Activated naive CD8-positive, alpha-beta T cell treated with anti-CD3 and anti-CD28 coated beads for 36 hours (primary cell): ENCODE results near the gene PDE3A. TPM values are rescaled to one million over a fixed set of nuclear protein-coding genes. Genes with fewer than 3 reads are reported as not detected.
"Not testable (repeated sequence)": the region's sequence is repeated elsewhere in the genome, so short reads cannot be mapped to it uniquely, and the experiment has no call there.

Experiments used
- DNase-seq: peaks from one replicate; pipeline ENCODE4 v3.0.0; 2021
- H3K27ac Mint-ChIP-seq: one replicate; pipeline ENCODE4 v1.8.0; 2022; ENCODE audit warnings: mild to moderate bottlenecking, moderate library complexity, mixed read lengths
- H3K27me3 Mint-ChIP-seq: one replicate; pipeline ENCODE4 v1.8.0; 2022; ENCODE audit warnings: mild to moderate bottlenecking, mixed read lengths
- H3K36me3 Mint-ChIP-seq: one replicate; pipeline ENCODE4 v1.8.0; 2021; ENCODE audit warnings: mild to moderate bottlenecking, mixed read lengths
- H3K4me1 Mint-ChIP-seq: one replicate; pipeline ENCODE4 v1.8.0; 2021; ENCODE audit warnings: mixed read lengths
- H3K4me3 Mint-ChIP-seq: one replicate; pipeline ENCODE4 v1.8.0; 2022; ENCODE audit warnings: mild to moderate bottlenecking, moderate library complexity, mixed read lengths
- H3K9me3 Mint-ChIP-seq: one replicate; pipeline ENCODE4 v1.8.0; 2022; ENCODE audit warnings: mixed read lengths
- total RNA-seq, 2 experiments: library from RNA; stranded (reverse); gene quantifications; one replicate each; pipeline ENCODE4 v1.2.3, GENCODE V29; 2021

Gene PDE3A
- total RNA-seq, result not detected

DNA sequence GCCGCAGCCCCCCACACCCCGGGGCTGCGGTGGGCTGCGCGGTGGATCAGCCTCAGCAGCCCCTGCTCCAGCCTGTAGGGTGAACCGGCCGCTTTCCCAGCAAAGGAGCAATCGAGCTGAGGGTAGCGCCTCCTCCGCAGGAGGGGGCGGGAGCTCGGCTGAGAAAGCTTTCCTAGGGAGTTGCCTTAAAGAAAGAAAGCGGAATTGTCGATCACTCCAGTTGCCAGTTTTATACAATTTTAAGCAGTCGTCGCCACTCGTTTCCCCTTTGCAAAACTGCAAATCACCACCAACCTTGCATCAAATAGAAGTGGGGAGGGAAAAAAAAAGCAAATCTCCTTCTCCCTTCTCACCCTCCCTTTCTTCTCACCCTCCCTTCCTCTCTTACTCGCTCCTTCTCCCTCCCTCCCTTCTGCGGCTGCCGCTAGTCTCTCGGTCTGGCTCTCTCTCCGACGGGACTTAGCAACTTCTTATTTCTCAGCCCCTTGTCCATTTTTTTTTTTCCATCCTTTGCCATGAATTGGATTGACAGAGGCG is at the start of gene PDE3A:
TSS of gene PDE3A (plus strand) at position 424 of the 537 bp plus-strand sequence. CDS start 748 bp downstream, outside the sequence.
- peaks cover 14% of the 10 kb centered on the region for H3K4me1 Mint-ChIP-seq
- H3K36me3 Mint-ChIP-seq, result no peaks in the 10 kb centered on the region
- no peak within 1 kb of the TSS for H3K27ac Mint-ChIP-seq
- no peaks in the 10 kb centered on the region for H3K9me3 Mint-ChIP-seq
- DNase-seq, result no peak
- peak within 1 kb of the TSS; percentile 67 for H3K4me3 Mint-ChIP-seq
- peaks cover 65% of the 10 kb centered on the region for H3K27me3 Mint-ChIP-seq

DNA sequence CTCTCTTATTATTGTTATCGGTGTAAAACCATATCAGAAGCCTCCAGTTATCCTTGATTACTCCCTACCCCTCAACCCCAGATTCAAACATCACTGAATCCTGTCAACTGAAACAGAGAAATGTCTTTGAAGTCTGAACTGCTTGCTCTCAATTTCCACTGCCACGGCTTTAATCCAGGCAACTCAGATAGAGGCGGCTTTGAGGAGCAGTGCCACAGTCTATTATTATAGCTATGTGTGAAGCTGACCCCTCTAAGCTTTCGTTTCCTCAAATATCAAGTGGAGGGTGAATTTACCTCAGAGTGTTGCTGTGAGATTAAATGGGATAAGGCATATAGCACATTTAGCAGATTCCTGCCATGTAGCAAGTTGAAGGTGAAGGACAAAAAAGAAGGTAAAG is 49.0 kb upstream of the PDE3A start:
- Mint-ChIP-seq H3K36me3 (no peaks in the 10 kb centered on the region), H3K4me3 (no peak overlapping the region)
- DNase-seq, result no peak

DNA sequence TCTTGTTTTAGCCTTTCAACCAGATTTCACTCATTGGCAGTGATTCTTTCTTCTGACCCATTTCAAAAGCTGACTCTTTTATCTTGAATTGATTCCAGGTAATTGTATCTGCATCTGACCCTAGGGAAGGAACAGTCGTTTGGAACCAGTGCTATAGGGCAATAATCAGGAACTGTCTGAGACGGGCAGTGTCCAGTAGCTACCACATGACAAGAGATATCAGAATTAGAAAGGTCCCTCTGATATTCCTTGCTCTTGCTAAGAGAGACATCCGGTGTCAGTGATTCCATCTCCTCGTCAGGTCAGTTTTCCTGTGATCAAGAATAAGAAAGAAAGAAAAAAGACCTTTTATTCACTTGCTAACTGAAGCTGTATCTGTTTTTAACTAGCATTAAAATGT is 47.8 kb upstream of the PDE3A start:
- no peak overlapping the region for H3K4me3 Mint-ChIP-seq
- no peaks in the 10 kb centered on the region for H3K9me3 Mint-ChIP-seq
- H3K36me3 Mint-ChIP-seq, result no peaks in the 10 kb centered on the region
- DNase-seq, result no peak
- H3K27me3 Mint-ChIP-seq, result no peaks in the 10 kb centered on the region
- no peaks in the 10 kb centered on the region for H3K4me1 Mint-ChIP-seq
- no peak overlapping the region for H3K27ac Mint-ChIP-seq

More for the DNA sequence above, 49.0 kb upstream of the PDE3A start:
- Mint-ChIP-seq H3K27ac (no peak overlapping the region), H3K9me3 (no peaks in the 10 kb centered on the region), H3K4me1 (no peaks in the 10 kb centered on the region), H3K27me3 (no peaks in the 10 kb centered on the region)

DNA sequence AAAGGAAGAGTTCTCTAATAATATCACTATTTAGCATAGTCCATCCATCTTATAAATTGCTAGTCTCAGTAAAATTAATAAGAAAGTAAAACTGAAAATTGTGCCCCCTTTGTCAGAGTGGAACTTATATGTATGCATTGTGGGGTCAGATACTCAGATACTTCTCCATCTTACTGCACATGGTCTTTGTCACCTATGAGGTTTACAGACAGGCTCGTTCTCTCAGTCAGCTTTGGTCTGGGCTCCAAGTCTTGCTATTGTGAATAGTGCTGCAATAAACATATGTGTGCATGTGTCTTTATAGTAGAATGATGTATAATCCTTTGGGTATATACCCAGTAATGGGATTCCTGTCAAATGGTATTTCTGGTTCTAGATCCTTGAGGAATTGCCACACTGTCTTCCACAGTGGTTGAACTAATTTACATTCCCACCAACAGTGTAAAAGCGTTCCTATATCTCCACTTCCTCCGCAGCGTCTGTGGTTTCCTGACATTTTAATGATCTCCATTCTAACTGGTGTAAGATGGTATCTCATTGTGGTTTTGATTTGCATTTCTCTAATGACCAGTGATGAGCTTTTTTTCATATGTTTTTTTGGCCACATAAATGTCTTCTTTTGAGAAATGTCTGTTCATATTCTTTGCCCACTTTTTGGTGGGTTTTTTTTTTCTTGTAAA is 37.4 kb upstream of the PDE3A start:
- DNase-seq, H3K4me1 Mint-ChIP-seq, H3K27ac Mint-ChIP-seq, H3K9me3 Mint-ChIP-seq, H3K27me3 Mint-ChIP-seq, H3K4me3 Mint-ChIP-seq, H3K36me3 Mint-ChIP-seq: not testable (repeated sequence)

DNA sequence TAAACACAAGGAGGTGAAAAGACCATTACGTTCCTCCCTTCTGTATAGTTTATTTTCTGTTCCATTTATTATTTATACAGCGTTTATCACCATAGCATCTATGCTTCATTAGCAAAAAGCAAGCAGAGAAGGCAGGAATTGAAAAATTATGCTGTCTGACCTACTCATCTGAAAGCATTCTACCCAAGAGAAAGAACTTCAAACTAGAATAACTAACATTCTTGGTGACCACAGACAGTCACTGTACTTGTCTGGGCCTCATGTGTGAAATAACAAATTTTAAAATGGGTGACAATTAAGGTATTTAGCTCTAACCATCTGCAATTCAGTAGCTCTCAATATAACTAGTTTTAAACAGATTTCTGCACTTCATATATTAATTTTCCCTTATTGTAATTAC is 29.3 kb upstream of the PDE3A start:
- no peaks in the 10 kb centered on the region for H3K4me1 Mint-ChIP-seq
- H3K9me3 Mint-ChIP-seq, result peaks cover 5% of the 10 kb centered on the region
- no peak overlapping the region for H3K27ac Mint-ChIP-seq
- H3K4me3 Mint-ChIP-seq, result no peak overlapping the region
- no peaks in the 10 kb centered on the region for H3K36me3 Mint-ChIP-seq
- peaks cover 4% of the 10 kb centered on the region for H3K27me3 Mint-ChIP-seq
- DNase-seq, result no peak

DNA sequence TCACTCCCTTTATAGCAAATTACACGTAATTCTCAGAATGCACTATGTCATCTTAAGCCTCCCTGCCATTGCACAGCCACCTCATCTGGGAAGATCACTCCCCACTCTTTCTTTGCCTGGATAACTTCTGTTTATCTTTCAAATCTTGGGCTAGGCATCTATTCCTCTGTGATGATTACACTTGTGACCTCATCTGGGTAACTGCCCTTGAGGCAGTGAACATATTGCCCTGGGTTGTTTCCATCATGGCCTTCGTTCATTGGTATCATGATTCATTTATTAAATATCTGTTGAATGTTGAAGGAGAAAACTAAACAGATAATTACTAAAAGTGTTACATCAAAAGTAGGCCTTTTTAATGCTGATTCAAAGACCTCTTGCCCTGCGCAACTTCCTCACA is 26.2 kb upstream of the PDE3A start:
- no peaks in the 10 kb centered on the region for H3K36me3 Mint-ChIP-seq
- no peak overlapping the region for H3K4me3 Mint-ChIP-seq
- no peak for DNase-seq
- H3K27me3 Mint-ChIP-seq, result peaks cover 6% of the 10 kb centered on the region
- H3K4me1 Mint-ChIP-seq, result no peaks in the 10 kb centered on the region
- no peaks in the 10 kb centered on the region for H3K9me3 Mint-ChIP-seq
- no peak overlapping the region for H3K27ac Mint-ChIP-seq

DNA sequence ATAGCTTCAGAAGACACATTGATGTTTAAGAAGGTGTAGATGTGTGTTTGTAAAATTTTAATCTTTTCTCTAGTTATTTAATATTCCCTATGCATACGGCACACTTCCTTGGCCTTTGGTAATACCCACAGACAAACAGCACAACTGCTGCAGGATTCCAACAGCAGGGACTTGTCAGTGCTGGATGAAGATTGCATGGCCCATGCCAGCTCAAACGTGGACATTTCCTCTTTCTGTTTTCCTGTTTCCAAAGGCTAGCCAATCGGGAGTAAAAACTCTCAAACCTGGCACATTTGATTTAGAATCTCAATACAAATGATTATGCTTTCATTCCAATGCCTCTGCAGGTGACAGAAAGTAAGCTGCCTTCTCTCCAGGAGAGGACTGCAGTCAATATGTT is 22.5 kb upstream of the PDE3A start:
- Mint-ChIP-seq H3K9me3 (no peaks in the 10 kb centered on the region), H3K27me3 (peaks cover 9% of the 10 kb centered on the region), H3K4me3 (no peak overlapping the region), H3K27ac (no peak overlapping the region), H3K36me3 (no peaks in the 10 kb centered on the region), H3K4me1 (no peaks in the 10 kb centered on the region)
- DNase-seq, result no peak

DNA sequence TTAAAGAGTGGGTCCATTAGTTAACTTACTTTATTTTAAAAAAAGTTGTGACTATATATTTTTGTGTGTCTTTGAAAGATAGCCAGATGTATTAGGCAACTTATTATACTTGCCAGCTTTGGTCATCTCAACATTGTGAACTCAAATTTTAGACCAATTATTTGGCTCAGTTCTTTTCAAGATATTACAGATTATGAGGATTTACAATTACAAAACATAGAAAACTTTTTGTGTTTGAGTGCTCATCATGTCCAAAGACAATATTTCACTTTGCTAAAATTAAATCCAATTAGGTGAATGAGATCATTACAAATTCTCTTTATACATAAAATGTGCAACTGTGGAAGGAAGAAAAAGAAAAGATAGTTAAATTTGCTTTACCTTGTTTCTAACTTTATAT is 18.3 kb upstream of the PDE3A start:
- Mint-ChIP-seq H3K27me3 (peaks cover 9% of the 10 kb centered on the region), H3K9me3 (peaks cover 2% of the 10 kb centered on the region), H3K4me1 (no peaks in the 10 kb centered on the region), H3K27ac (no peak overlapping the region), H3K4me3 (no peak overlapping the region), H3K36me3 (no peaks in the 10 kb centered on the region)
- no peak for DNase-seq

DNA sequence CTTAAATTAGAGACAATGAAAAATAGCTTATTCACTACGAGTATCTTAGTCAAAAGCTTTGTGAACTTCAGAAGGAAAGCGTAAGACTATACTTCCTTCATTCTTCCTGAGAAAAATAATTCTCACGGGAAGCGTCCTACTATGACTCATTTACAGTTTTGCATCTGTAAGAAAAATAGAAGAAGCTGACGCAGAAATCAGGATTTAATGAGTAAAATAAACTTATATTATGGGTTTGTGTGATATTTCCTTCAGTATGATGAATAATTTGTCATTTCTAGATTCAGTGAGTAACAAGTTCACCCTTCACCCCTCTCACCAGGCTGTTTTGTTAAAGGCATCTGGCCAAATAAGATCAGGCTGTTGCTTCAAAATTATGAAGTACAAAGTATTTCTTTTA is 17.8 kb upstream of the PDE3A start:
- no peaks in the 10 kb centered on the region for H3K36me3 Mint-ChIP-seq
- peaks cover 2% of the 10 kb centered on the region for H3K9me3 Mint-ChIP-seq
- no peak for DNase-seq
- no peaks in the 10 kb centered on the region for H3K4me1 Mint-ChIP-seq
- H3K27ac Mint-ChIP-seq, result no peak overlapping the region
- H3K27me3 Mint-ChIP-seq, result peaks cover 7% of the 10 kb centered on the region
- H3K4me3 Mint-ChIP-seq, result no peak overlapping the region

DNA sequence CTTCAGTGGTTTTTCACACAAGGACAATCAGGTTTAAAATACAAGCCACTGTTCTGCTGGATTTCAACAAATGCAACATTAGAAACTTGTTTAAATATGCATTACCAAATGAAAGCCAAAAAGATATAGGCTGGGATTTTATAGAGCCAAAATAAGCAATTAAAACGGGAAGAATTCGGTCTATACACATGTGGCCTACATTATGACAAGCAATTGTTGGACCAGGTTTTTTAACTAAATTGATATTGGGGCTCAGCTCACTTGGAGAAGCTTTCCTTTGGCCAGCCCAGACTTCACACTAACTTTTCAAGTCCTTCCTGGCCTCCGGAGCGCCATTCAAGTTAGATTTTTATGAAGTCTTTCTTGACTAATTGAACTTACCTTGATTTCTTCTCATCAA is 16.9 kb upstream of the PDE3A start:
- Mint-ChIP-seq H3K27ac (no peak overlapping the region), H3K4me3 (no peak overlapping the region), H3K9me3 (peaks cover 2% of the 10 kb centered on the region), H3K27me3 (peaks cover 7% of the 10 kb centered on the region), H3K36me3 (no peaks in the 10 kb centered on the region), H3K4me1 (no peaks in the 10 kb centered on the region)
- no peak for DNase-seq

DNA sequence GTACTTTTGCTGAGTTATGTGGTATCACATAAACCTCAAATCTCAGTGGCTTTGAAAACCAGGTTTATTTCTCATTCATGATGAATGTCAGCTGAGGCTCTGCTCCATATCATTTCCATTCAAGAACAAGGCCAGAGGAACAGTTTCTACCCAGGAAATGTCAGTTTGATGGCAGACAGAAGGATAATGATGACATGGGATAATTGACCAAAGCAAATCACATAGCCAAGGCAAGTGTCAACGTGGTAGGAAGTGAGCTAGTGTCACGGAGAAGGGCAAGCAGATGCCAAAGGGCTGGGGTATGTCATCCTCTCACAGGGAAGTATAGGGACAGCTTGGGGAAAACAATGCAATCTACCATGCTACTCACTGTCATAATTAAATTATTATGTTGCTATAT is 12.3 kb upstream of the PDE3A start:
- no peak for DNase-seq
- no peak overlapping the region for H3K4me3 Mint-ChIP-seq
- no peaks in the 10 kb centered on the region for H3K36me3 Mint-ChIP-seq
- H3K27me3 Mint-ChIP-seq, result no peaks in the 10 kb centered on the region
- peaks cover 2% of the 10 kb centered on the region for H3K9me3 Mint-ChIP-seq
- no peak overlapping the region for H3K27ac Mint-ChIP-seq
- no peaks in the 10 kb centered on the region for H3K4me1 Mint-ChIP-seq

DNA sequence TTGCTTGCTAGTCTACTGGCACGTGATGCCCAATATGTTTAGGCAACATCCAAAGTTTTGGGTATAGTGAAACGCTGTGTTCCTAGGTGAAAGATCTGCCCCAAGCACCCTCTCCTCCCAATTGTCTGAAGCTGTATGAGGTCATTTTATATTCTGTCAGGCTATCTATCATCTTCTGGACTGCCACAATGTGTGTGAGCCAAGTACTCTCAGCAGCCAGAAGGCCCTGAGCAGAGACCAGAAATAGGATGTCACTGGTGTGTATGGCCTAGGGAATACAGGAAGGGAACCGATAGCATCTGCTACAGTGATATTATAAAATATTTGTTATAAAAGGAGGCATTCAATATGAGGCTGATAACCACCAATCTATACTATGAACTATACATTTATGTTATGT is 7.9 kb upstream of the PDE3A start:
- Mint-ChIP-seq H3K36me3 (no peaks in the 10 kb centered on the region), H3K27ac (no peak overlapping the region), H3K9me3 (no peaks in the 10 kb centered on the region), H3K4me3 (no peak overlapping the region), H3K27me3 (no peaks in the 10 kb centered on the region), H3K4me1 (no peaks in the 10 kb centered on the region)
- no peak for DNase-seq

DNA sequence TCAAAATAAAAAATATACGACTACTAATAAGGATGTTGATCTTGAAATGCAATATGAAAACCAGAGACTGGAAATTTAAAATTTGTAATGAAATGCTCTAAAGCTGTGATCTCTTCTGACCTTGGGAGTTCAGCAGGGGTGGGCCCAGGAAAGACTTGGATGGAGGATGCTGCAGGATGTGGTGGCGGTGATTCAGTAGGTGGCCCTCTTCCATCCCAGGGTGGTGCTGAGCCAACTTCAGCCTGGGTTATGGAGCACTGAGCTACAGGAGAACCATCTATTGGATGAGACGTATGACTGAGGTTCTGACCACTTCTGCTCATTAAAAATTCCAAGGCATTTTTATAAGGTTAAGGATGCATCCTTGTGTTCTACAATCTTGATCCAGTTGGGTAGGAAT is 6.9 kb upstream of the PDE3A start:
- no peak overlapping the region for H3K4me3 Mint-ChIP-seq
- no peaks in the 10 kb centered on the region for H3K4me1 Mint-ChIP-seq
- H3K27ac Mint-ChIP-seq, result no peak overlapping the region
- no peaks in the 10 kb centered on the region for H3K9me3 Mint-ChIP-seq
- peaks cover 6% of the 10 kb centered on the region for H3K27me3 Mint-ChIP-seq
- DNase-seq, result no peak
- H3K36me3 Mint-ChIP-seq, result no peaks in the 10 kb centered on the region

DNA sequence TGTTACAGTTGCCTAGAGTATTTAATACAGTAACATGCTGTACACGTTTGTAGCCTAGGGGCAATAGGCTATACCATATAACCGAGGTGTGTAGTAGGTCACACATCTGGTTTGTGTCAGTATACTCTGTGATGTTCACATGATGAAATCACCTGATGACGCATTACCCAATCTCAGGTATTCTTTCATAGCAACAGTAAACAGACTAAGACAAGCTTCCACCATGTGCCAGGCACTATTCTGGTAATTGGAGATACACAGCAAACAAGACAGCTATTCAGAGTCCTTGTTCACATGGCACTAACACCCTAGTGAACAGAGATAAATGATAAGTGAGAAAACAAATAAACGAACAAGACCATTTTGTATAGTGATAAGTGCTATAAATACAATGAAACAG is 3.8 kb upstream of the PDE3A start:
- H3K27ac Mint-ChIP-seq, result no peak overlapping the region
- peaks cover 33% of the 10 kb centered on the region for H3K27me3 Mint-ChIP-seq
- peaks cover 8% of the 10 kb centered on the region for H3K4me1 Mint-ChIP-seq
- no peaks in the 10 kb centered on the region for H3K9me3 Mint-ChIP-seq
- DNase-seq, result no peak
- no peaks in the 10 kb centered on the region for H3K36me3 Mint-ChIP-seq
- H3K4me3 Mint-ChIP-seq, result no peak overlapping the region

DNA sequence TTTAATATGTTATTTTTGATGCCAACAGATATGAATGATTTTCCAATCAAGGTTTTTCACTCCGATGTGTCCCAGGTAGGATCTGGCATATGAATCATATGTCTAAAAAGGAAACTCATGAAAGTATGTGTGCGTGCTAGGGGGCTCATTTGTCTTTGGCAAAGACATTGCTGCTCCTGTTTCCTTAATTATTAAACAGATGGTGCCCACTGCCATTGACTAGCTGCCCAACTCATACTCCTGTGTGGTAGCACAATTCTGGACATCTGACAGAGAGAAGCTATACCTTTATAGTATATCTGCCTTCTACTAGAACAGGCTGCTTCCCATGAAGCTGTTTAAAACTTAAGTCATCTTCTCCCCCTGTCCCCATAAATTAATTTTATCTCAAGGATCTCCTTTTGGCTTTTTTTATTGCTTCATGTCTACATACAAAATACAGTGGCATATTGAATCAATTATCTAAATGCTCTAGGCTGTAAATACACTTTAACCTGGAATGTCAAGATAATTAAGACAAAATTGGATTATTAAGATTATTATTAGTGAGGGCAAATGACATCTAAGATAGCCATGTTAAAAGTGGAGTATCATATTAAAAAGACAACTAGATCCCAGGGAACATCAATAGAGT is 1.4 kb upstream of the PDE3A start:
- no peak for DNase-seq
- H3K4me3 Mint-ChIP-seq, result no peak overlapping the region
- H3K36me3 Mint-ChIP-seq, result no peaks in the 10 kb centered on the region
- no peaks in the 10 kb centered on the region for H3K9me3 Mint-ChIP-seq
- no peak overlapping the region for H3K27ac Mint-ChIP-seq
- H3K27me3 Mint-ChIP-seq, result peaks cover 55% of the 10 kb centered on the region
- H3K4me1 Mint-ChIP-seq, result peaks cover 14% of the 10 kb centered on the region

DNA sequence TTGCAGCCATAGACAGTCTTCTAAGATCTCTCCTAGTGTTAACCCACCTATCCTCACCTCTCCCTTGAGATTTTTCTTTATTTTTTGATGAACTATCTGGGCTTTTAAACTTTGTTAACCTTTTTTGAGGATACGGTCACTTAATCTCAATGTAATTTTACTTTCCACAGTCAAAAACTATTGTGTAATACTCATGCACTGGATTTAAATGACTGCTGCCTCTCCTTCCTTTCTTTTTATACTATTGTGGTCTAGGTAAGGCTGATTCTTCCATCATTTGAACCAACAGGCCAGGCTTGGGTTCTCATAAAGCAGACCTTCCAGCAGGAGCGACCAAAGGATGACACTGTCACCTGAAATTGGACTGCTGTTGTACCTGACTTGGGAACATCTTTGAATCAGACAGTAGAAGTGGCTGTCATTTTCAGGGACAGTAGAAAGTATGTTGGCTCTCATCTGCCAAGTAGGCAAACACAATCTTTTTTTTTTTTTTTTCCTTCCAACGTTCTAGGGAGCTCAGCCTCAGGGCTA is 689 bp upstream of the PDE3A start:
- Mint-ChIP-seq H3K27ac (no peak overlapping the region), H3K9me3 (no peaks in the 10 kb centered on the region), H3K27me3 (peaks cover 60% of the 10 kb centered on the region), H3K36me3 (no peaks in the 10 kb centered on the region), H3K4me1 (peaks cover 14% of the 10 kb centered on the region), H3K4me3 (no peak overlapping the region)
- no peak for DNase-seq
